Cardiac muscle cell (in vitro differentiated cells and primary cell): ENCODE data around the gene EIF1B. TPM values are rescaled to one million over a fixed set of nuclear protein-coding genes. Genes with fewer than 3 reads are reported as not detected.
A peak's percentile ranks its signal among the peaks of the same experiment; 100 is the strongest.
"Not testable (repeated sequence)": the region's sequence is repeated elsewhere in the genome, so short reads cannot be mapped to it uniquely, and the experiment has no call there.

ENCODE experiments used
- DNase-seq, 2 donors: peaks; one replicate each; pipeline versions ENCODE4 v3.0.0 to v3.0.0-alpha.2; 2010 to 2017; ENCODE audit warnings: low read depth in 1 of 2, low spot score in 1 of 2
- H3K27ac ChIP-seq: fragments of 200-600 bp; sonication (generic); 2 replicates; pipeline ENCODE4 v1.5.1; 2016
- H3K27me3 ChIP-seq: fragments of 200-600 bp; sonication (generic); 2 replicates; pipeline ENCODE4 v1.6.0; 2016; ENCODE audit warnings: control low read depth
- H3K36me3 ChIP-seq: fragments of 200-600 bp; sonication (generic); 2 replicates; pipeline ENCODE4 v1.5.1; 2016; ENCODE audit warnings: control low read depth
- H3K4me1 ChIP-seq: fragments of 200-600 bp; sonication (generic); 2 replicates; pipeline ENCODE4 v1.8.1; 2017; ENCODE audit warnings: low read depth, mild to moderate bottlenecking, mixed run types
- H3K4me3 ChIP-seq: fragments of 200-600 bp; sonication (generic); 2 replicates; pipeline ENCODE4 v1.5.1; 2016; ENCODE audit warnings: mild to moderate bottlenecking
- H3K9me3 ChIP-seq: fragments of 200-600 bp; sonication (generic); 2 replicates; pipeline ENCODE4 v1.5.1; 2017; ENCODE audit warnings: low read depth, mild to moderate bottlenecking, control low read depth
- polyA plus RNA-seq: library from polyadenylated mRNA; unstranded; fragments of >200 nt; fragmentation: Nextera tagmentation; extraction: Ambion mirVana; gene quantifications from 2 replicates; pipeline ENCODE4 v1.2.1, GENCODE V29; 2016
- total RNA-seq: library from RNA; depleted of rRNA; stranded (reverse); fragments of >200 nt; gene quantifications from 2 replicates; pipeline ENCODE4 v1.2.3, GENCODE V29; 2016
- TF ChIP-seq, protein P1 (sequence below): IDR thresholded peaks from 2 replicates; pipeline ENCODE4 v1.5.1; 2012; ENCODE audit warnings: low read depth, mild to moderate bottlenecking, low read length

The EIF1B gene
- total and polyA plus RNA-seq, 2 experiments from 2014 or later = 23.3 to 187 TPM

DNA sequence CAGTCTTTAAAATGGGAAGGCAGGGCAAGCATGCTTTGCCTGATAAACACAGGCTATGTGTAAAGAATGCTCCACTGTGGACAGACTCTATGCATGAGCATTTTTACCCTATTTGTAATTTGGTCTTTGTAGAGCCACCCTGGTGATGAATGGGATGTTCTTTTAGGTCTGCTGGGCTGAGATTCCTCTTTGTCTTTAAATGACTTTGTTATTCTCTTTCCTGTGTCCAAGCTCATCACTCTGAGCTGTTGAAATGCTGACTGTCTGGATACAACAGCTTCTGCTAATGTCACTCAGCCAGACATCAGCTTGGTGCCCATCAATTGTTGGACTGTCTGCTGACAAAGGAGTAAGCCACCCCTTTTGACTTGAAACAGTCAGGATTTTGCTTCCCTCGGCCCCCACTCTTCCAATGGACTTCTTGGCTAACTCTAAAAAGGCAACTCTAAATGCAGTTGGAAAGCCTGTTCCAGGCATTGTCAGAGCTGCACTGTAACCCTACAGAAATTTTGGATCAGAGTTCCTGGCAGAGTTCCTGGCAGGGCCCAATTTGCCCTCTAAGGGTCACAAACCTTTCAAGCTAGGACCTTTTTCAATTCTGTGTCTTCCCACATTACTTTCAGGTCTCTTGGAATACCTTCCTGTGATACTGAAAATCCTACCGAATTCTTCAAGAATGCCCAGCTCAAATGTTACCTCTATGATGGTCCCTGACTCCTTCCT is 40.5 kb upstream of the EIF1B start:
- no peak overlapping the region for H3K27ac ChIP-seq
- no peaks in the 10 kb centered on the region for H3K27me3 ChIP-seq
- no peaks in the 10 kb centered on the region for H3K4me1 ChIP-seq
- TF ChIP-seq, protein P1, sequence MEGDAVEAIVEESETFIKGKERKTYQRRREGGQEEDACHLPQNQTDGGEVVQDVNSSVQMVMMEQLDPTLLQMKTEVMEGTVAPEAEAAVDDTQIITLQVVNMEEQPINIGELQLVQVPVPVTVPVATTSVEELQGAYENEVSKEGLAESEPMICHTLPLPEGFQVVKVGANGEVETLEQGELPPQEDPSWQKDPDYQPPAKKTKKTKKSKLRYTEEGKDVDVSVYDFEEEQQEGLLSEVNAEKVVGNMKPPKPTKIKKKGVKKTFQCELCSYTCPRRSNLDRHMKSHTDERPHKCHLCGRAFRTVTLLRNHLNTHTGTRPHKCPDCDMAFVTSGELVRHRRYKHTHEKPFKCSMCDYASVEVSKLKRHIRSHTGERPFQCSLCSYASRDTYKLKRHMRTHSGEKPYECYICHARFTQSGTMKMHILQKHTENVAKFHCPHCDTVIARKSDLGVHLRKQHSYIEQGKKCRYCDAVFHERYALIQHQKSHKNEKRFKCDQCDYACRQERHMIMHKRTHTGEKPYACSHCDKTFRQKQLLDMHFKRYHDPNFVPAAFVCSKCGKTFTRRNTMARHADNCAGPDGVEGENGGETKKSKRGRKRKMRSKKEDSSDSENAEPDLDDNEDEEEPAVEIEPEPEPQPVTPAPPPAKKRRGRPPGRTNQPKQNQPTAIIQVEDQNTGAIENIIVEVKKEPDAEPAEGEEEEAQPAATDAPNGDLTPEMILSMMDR = no peak
- DNase-seq = no peak
- no peaks in the 10 kb centered on the region for H3K9me3 ChIP-seq
- no peak overlapping the region for H3K4me3 ChIP-seq
- H3K36me3 ChIP-seq = no peaks in the 10 kb centered on the region

DNA sequence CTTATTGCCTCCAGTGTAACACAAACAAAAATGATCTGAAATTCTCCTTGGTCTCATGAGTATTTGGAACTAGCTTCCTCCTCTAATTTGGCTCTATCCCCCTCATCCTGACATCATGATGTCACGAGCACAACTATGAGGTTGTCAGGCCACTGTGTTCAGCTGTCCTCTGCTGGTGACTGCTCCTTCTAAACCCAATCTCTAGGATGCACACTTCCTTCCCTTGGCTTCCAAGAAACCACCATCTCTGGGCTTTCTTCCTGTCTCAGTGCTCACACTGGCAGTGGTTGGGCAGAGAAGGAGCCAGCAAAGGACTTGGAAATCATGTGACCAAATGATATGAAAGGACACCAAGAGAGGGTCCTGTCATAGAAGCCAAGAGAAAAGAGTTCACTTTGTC is 30.7 kb upstream of the EIF1B start:
- no peaks in the 10 kb centered on the region for H3K9me3 ChIP-seq
- TF ChIP-seq, protein P1 = no peak
- DNase-seq = no peak
- no peak overlapping the region for H3K27ac ChIP-seq
- no peaks in the 10 kb centered on the region for H3K27me3 ChIP-seq
- no peaks in the 10 kb centered on the region for H3K4me1 ChIP-seq
- no peak overlapping the region for H3K4me3 ChIP-seq
- no peaks in the 10 kb centered on the region for H3K36me3 ChIP-seq

DNA sequence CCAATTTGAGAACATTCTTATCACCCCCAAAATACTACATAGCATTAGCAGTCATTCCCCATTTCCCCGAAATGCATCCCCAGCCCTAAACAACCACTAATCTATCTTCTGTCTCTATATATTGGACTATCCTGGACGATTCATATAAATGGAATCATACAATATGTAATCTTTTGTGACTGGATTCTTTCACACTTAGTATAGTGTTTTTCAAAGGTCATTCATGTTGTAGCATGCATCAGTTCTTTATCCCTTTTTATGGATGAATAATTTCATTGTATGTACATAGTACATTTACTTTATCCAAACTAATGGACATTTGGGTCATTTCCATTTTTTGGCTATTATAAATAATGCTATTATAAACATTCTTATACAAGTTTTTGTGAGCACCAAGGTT is 27.5 kb upstream of the EIF1B start:
- H3K4me3 ChIP-seq = no peak overlapping the region
- H3K27ac ChIP-seq = no peak overlapping the region
- no peaks in the 10 kb centered on the region for H3K4me1 ChIP-seq
- no peaks in the 10 kb centered on the region for H3K9me3 ChIP-seq
- no peaks in the 10 kb centered on the region for H3K36me3 ChIP-seq
- no peak for DNase-seq
- H3K27me3 ChIP-seq = no peaks in the 10 kb centered on the region
- TF ChIP-seq, protein P1 = no peak

DNA sequence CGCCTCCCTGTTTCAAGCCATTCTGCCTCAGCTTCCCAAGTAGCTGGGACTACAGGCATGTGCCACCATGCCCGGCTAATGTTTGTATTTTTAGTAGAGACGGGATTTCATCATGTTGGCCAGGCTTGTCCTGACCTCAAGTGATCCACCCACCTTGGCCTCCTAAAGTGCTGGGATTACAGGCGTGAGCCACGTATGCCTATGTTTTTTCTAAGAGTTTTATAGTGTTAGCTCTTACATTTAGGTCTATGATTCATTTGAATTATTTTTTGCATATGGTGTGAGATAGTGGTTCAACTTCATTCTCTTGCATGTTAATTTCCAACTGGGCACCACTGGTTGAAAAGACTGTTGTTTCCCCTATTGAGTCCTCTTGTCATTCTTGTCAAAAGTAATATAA is 26.4 kb upstream of the EIF1B start:
- DNase-seq, H3K27me3 ChIP-seq, H3K4me3 ChIP-seq, H3K9me3 ChIP-seq, H3K4me1 ChIP-seq, H3K27ac ChIP-seq, H3K36me3 ChIP-seq: not testable (repeated sequence)

DNA sequence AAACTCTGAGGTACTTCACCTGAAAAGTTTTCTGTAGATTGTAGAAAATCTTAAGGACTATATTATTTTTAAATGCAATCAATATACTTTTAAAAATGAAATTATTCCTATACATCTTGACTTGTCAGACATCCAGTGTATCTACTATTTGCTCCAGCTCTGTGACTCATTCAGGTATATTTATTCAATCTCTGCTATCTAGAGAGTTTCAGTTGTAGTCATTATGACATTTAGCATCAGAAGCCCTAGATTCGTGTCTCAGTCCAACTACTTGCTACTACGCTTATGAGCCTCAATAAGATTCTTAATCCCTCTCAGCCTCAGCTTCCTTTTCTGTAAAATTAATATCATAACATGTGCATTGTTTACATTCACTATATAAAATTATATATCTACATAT is 22.3 kb upstream of the EIF1B start:
- TF ChIP-seq, protein P1 = no peak
- Histone ChIP-seq H3K27ac (no peak overlapping the region), H3K4me3 (no peak overlapping the region), H3K36me3 (no peaks in the 10 kb centered on the region), H3K9me3 (no peaks in the 10 kb centered on the region), H3K27me3 (no peaks in the 10 kb centered on the region), H3K4me1 (peaks cover 17% of the 10 kb centered on the region)
- DNase-seq = no peak

DNA sequence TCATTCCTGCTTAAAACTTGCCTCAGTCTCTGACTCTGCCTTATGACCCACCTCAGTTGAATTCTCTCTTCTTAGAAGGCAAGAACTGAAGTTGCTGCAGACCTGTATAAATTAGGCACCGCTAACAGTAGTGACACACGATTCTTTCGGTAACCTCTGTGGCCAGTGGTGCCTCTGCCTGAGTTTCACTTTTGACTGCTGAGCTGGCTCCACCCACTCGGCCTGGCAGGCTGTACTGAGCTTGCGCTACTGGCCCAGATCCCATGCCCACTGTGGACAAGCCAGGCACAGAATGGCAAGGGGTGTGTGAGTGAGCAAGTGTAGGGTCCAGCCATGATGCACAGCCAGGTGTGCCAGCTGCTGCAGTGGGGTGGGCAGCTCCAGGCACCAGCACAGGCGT is 19.1 kb upstream of the EIF1B start:
- Histone ChIP-seq H3K9me3 (no peaks in the 10 kb centered on the region), H3K4me1 (peaks cover 26% of the 10 kb centered on the region), H3K27ac (peak overlapping the region; percentile 80), H3K27me3 (no peaks in the 10 kb centered on the region), H3K4me3 (no peak overlapping the region), H3K36me3 (no peaks in the 10 kb centered on the region)
- TF ChIP-seq, protein P1 = no peak
- DNase-seq = no peak
